Activated CD4-positive, alpha-beta T cell treated with anti-CD3 and anti-CD28 coated beads, Interleukin-2, amount 50 U/mL, for 24 hours (primary cell): ENCODE measurements around the gene C10orf90.

ENCODE experiments used
- DNase-seq, 2 donors: peaks; one replicate each; pipeline ENCODE4 v3.0.0-alpha.2; 2020; ENCODE audit warnings: low read depth in 1 of 2, low spot score in 1 of 2

Gene C10orf90

DNA sequence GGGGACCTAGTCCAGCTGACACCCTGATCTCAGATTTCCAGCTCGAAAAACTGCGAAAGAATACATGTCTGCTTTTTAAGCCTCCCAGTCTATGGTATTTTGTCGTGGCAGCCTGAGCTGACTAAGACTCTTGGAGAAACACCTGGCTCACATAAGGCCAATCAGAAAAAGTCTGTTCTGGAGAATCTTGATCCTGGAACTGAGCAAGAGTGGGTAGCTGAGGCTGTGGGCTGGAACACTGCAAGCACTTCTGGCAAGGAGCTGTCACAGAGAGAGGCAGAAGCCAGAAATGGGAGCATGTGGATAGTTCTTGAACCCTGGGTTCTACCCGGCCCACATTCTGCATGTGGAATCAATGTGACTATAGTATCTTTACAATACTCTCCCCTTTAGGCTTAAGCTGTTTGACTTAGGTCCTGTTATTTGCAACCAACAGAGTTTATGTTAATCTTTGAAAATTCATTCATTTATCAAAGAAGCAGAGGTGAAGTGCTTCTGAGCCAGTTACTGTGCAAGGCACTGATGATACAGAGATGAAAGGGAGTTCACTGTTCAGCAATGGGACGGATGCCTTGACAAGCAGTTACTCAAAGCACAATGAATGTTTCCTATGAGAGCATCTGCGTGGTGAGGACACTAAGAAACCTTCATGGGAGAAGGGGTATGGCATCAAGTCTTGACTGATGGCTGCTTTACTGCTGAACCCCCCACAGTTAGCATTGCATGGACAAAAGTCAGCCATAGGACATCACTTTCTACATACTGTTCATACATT lies 4.4 kb upstream of the C10orf90 start:
- DNase-seq = no peak

DNA sequence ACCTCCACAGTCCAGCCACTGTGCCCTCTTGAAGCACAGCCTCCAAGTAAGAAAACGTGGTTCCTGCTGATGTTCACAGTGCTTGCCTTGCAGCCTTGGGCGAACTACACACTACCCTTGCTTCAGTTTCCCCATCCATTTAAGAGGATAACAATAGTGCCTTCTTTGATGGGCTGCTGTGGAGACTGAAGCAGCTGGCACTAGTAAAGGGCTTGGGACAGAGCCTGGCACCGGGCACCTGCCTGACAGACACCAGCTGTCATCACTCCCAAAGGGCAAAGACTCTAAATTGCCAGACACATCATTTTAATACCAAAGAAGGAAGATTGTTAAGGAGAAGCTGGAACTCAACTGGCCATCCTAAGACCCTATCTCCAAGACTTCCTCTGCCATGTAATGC lies 3.1 kb upstream of the C10orf90 start:
- DNase-seq = no peak

DNA sequence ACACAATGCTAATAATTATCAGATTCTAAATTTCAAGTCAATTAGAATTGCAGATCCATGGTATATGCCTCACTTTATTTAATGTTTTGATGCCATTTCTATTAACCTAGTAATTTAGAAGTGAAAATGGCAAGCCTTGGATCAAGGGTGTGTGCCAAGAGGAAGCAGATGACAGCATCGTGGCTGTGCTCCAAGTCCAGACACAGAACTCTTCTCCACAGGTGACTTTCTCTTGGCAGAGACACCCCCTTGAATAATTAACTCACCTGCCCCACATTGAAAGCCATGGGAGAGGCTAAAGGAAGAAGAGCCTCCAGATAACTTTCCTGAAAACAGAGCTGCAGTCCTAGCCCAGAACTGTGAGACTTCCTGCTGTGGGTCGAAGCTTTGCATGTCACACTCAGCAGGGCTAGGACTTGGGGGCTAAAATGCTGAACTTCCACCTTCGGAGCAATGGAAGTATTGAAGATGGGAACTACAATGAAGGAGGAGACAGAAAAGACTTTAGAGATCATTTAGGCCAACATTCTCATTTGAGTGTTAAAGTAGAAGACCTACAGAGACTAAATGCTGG lies 996 bp upstream of the C10orf90 start:
- DNase-seq = no peak

DNA sequence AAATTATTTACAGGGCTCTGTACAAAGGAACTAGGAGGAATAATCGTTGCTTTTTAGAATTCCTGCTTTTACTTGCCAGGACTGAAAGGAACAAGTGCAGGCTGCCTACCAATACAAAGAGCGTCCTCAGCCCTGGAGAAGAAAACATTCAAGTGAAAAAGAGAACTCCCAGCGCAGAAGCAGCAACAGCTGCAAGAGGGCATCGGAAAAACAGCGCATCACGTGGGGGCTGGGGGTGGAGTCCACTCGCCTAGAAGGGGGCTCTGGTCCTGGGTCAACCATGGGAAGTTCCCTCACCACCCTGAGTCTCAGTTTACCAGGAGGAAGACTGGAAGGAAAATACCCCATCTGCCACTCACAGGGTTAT lies 385 bp upstream of the C10orf90 start:
- DNase-seq = no peak

DNA sequence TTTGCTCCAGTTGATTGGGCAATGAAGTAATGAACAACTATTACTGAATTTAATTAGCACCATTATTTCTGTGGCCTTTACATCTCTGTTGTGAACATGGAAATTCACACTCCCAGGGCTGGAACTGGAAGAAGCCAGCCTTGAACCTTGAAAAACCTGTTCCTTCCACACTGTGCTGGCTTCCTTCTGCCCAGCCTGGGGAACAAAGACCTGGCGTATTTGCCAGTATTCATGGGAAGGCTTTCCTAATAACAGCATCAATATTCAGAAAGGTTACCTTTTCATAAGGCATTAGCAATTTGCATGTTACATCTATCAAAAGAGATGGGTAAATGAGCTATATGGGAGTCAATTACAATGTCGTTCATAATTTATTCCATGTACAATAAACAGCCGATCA lies 1.3 kb downstream of the C10orf90 start:
- DNase-seq = no peak

DNA sequence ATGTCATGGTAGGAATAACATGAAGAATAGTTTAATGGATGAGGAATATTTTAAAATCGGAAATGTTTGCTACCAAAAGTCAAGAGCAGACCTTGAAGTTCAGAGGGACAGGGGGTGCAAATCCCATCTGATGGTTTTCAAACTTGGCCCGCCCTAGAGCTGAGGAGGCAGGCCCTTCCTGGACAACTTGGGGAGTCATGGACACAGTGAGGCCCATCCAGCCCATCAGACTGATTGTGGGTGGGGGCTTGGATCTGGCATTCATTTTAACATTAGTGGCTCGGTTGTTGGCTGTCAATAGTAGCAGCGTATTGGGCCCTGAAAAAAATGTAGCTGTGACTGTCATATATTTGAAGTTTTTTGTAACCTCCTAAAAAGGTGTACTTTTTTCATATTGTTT lies 2.0 kb downstream of the C10orf90 start:
- no peak for DNase-seq

DNA sequence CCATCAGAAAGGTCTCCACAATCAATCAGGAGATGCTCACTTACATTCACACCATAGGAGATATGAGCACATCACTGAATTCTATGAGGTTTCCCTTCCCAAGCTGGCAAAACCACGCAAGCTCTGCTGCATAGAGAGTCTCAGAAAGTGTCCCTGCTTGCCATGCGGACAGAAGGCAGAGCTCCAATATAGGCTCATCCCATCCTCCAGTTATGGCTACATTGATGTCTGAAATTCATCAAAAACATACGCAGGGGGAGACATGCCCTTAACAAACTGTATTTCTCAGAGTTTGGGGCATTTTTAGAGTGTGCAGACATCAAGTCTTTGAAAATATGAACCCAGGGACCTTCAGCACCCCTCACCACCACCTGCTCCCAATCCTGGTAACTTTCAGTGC lies 2.9 kb downstream of the C10orf90 start:
- no peak for DNase-seq

DNA sequence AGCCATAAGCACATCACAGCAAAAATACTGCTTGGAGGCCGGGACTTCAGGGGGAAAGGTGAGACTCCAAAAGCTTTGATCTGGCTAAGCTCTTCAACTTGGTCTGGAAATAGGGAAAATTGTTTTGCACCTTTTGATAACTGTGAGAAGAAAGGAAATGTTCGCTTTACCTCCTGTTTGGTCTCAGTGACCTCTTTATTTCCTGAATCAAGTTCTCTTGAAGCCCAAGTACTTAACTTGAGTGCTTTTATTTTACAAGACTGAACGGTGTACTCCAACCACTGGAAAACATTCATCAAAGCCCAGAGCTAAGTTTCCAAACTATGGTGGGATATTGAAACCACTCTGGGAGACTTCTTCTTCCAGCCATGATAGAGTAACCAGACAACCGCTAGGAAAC lies 5.3 kb downstream of the C10orf90 start:
- no peak for DNase-seq

DNA sequence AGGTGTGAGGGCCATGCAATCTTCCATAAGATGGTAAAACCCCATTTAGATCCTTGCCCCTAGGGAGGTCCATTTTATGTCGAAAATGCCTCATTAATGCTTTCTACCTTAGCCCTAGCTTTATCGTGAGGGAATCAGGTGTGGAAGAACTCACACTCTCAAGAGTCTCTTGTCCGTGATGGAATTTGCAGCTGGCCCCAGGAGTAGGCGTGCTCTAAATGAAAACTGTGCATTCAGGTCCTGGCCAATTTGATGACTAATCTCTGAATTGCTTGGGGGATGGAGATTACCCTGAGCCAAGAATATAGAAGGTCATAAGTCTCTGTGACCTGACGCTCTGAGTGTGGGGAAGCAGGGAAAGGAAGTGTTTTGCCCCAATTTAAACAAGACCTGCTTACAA lies 6.6 kb downstream of the C10orf90 start:
- no peak for DNase-seq

DNA sequence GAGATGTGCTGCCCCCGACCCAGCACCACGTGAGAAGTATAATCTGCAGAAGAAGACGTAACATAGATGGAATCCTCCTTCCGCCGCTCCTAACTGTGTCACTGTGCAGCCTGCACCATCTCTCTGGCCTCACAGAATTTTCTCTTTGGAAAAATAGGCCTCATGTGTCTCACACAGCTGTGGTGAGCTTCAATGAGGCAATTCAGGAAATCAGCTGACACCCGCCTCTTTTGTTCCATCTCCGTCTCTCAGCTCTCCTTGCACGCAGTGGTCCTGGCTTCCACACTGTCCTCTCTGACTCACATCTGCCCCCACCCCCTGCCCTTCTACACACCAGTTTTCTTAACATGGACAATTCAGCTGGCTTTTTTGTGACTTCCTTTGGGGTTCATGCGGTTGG lies 7.2 kb downstream of the C10orf90 start:
- peak in 1 of 2 donors; percentile 5 for DNase-seq

DNA sequence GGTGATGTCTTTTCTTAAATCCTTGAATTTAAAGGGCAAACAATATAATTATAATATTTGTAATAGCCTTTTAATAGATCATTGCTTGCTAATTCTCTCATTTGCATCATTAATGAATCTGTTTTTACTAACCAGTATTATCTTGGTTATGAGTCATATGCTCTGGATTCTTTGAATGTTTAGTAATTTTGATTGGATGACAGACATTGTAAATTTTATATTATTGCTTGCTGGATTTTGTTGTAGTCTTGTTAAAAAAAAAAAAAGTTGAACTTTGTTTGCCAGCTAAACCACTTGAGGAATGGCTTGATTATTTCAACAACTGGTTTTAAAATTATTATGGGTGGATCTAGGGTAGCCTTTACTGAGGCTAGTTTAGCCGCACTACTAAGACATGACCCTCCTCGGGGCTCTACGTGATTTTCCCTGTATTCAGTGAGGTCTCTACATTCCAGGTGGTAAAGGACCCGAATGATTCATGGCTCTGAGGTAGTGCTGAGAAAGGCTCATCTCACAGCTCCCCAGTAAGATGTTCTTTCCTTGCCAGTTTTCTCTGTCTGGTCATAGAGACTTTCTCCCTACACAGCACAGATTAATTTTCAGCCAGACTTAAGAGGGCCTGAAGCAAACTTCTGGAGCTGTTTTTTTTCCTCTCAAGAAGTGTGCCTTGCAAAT lies 8.5 kb downstream of the C10orf90 start:
- DNase-seq = no peak

DNA sequence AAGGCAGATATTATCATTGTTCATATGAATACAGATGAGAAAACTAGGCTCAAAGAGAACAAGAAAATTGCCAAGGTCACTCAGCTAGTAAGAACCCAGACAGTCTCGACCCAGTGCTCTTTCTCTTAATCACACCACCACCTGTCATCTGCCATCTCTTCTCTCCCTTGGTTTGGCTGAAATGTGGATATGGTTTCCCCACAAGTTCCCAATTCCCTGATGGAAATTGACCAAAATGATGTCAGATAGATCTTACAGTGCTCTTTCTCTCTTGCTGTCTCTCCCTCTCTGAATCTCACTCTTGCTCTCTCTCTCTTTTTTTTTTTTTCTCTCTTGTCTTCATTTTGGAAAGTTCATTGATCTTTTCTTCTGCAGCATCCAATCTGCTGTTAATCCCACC lies 9.1 kb downstream of the C10orf90 start:
- DNase-seq = no peak

DNA sequence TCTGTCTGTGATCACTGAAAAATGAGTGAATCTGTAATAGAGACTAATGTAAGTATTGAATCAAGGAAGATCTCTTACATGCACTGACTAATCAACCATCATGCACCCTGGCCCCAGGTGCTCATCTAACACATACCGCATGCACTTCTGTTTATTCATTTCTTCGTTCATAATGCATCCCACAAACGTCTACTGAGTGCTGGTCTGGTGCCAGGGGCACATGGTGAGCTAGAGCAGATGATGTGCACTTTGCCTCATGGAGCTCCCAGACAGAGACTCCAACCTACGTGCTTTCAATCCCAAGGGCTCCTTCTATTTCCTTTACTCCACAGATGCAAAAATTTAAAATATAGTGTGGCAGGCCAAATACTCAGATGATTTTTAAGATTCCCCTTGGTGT lies 10.7 kb downstream of the C10orf90 start:
- no peak for DNase-seq

DNA sequence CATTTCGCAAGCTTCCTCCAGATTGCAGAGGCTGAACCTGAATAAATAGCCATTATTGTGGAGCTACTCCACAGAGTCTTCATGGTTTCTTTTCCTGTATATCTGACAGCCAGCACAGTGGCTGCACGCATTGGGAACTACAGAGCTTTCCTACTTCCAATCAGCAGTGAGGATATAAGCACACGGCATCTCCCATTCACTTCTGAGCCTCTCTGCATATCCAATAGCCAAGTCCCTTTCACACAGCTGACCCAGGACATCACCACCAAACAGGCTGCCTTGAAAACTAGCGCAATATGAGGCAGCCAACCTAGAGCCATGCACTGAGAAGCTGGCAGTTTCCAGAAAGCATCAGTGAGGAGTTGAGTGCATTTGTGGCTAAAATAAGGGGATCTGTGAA lies 11.6 kb downstream of the C10orf90 start:
- DNase-seq = no peak

DNA sequence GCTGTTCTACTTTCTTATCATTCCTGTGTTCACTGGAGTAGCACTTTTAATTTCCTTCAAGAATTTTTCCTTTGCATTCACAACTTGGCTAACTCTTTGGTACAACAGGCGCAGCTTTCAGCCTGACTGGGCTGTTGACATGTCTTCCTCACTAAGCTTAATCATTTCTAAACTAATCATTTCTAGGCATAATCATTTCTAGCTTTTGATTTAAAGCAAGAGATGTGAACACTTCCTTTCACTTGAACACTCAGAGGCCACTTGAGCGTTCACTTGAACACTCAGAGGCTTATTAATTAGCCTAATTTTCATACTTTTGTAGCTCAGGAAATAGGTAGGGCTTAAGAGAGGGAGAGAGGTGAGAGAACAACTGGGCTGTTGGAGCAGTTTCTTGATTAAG lies 15.9 kb downstream of the C10orf90 start:
- no peak for DNase-seq

DNA sequence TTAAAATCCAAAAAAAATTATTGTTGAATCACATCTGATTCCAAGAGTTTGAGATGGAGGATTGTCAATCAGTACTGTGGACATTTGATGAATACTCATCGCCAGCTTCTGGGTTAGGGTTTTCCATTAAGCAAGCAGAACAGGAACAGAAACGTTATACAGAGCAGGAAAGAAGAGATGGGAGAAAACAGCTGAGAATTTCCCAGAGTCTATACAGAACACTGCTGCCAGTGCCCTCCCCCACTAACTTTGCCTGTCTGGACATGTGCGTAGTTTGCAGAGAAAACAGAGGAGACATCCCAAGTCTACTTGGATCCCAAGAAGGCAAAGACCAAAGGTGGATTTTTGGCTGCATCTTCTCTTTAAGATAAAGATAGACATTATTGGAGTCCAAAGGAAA lies 19.0 kb downstream of the C10orf90 start:
- DNase-seq = no peak

DNA sequence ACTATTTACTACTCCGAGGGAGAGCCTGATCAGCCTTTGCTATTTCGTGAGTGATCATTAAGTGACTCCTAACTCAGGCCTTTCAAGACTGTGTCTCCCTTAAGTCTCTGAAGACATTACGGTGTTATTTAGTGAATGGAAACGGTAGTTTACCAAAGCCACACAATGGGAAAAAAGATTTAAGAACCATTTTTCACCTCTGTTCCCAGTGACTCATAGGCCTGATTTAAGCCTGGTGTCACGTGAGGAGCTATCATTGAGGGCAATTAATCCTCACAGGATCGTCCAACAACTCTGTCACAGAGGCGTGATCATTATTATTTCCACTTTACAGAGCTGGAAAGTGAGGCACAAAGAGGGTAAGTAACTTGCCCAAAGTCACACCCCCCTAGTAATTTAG lies 20.3 kb downstream of the C10orf90 start:
- no peak for DNase-seq

DNA sequence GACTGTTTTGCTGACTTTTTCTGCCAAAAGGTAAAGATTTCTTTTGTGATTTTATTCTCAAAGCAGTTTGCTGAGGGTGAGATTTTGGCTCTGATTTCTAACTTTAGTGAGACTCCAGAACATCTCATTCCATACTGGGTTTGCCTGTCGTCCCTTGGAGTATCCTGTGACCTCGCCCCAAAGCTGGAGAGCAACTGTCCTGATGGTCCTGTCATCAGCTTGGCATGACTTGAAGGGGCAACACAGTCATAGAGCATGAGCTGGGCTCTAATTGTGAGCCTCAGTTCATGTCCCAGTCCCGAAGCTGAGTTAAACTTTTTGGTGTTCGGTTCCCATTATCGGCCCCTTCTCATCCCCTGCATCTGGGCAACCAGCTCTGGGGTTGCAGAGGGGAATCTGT lies 23.4 kb downstream of the C10orf90 start:
- no peak for DNase-seq

DNA sequence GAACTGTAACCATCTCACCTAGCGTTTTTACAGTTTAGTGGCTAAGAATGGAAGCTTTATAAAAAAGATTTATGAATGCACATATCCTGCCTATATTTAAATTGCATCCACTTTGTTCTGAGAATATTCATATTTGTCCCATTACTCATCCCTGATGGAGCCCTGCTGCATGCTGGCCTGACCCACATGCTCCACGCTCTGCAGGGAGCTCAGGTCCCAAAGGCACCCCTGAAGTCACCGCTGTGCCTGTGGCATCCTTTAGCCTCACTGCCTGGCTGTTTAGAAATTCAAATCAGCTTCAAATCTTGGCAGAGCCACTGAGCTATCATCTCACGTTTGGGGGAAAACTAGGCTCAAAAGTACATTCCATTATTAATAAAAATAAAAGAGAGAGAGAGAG lies 24.4 kb downstream of the C10orf90 start:
- DNase-seq = no peak

DNA sequence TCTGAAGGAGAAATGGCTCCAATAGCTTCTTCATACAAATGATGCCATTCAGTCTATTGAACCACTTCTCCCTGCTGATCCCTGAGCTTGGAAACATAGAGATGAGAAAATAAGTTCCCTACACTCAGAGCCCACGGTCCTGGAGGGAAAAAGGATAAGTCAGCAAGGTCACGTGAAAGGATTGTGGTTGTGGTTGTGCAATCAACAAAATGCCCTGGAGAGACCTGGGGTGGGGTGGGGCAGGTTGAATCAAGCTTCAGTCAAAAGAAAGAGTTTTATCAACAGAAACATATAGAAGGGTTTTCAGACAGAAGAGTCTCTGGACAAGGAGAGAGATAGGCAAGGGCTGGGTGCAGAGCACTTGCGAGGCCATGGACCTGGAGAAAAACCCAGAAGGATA lies 30.1 kb downstream of the C10orf90 start:
- DNase-seq = no peak

DNA sequence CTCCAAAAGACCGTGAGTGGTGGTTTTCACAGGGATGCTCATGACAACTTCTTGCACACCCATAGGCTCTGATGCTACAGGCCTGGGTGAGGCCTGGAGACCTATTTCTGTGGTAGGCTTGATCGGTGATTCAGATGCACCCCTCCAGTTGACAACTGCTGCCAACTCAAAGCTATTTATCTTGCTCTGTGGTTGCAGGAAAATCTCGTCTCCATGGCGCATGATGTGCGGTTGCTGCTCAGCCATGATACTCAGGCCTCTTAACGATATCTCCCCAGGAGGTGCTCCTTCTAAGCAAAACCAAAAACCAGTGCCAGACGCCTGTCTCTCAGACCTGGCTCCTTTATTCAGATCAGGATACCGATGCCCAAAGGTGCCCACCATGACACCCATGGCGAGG lies 31.4 kb downstream of the C10orf90 start:
- DNase-seq = no peak

DNA sequence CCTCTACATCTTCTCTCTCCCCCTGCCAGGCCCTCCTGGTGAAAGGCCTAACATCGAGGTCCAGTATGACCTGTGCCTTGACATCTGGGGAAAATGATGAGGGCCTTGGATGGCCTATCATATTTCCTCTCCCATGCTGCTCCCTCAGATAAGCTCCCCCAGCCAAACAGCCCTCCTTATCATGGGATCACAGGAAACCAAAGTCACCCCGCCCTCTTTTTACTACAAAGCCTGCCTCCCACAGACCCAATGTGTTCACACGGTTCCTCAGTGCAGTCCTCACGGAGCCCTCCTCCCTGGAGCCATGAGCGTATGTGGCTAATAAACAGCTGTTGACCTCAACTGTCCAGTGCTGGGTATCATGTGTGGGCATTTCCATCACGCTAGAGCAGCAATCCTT lies 32.0 kb downstream of the C10orf90 start:
- no peak for DNase-seq

DNA sequence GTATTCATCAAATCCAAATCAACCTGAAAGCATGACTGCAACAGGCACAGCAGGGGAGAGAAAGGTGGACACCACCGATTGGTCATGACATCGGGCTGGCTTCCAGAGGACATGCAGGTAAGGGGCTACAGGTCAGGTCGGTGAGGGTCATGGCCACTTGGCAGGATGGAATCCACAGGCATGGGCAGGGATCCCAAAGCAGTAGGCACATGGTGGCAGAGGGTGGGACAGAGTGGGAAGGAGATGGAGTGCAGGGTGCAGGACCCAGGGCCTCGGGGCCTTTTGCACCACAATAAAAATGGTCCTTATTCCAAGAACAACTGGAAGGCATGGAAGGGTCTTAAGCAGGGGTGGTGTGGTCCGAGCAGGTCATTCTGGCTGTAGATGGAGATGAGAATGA lies 33.0 kb downstream of the C10orf90 start:
- DNase-seq = no peak
